ENCODE results near the gene GATAD2A. TPM values are rescaled to one million over a fixed set of nuclear protein-coding genes. Genes with fewer than 3 reads are reported as not detected.
A peak's percentile ranks its signal among the peaks of the same experiment; 100 is the strongest.

Gene GATAD2A
- total and polyA plus RNA-seq, 9 of the 15 experiments (the other 6 are each of a cell fraction or from before 2014, with no cell fraction given) = 2.4 to 226 (median 44.2) TPM

DNA sequence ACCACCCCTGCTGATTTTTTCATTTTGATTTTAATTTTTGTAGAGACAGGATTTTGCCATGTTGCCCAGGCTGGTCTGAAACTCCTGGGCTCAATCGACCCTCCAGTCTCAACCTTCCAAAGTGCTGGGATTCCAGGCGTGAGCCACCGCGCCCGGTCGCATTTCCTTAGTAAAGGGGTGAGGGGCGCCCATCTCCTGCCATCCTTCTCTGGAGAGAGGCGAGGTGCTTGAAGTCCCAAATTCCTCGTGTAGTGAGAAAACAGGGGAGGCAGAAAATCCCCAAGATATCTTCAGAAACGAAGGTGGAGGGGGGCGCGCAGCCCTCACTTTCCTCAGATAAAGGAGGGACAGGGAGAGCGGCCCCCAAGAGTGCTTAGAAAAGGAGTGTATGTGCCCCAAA, 21.0 kb upstream of the GATAD2A start:
- Histone ChIP-seq H3K4me2 (ENCODE audit: insufficient read depth, low read length) (peak overlapping the region; percentile 77), H3K27me3 (ENCODE audit: control insufficient read depth in 2 of 2, insufficient read depth in 2 of 2, low read length in 2 of 2) (no peaks in the 10 kb centered on the region), H3K9ac (ENCODE audit: insufficient read depth in 1 of 2, low read depth in 2 of 2, low read length in 2 of 2) (peak overlapping the region; percentile 84 to 94), H3K4me3 (peak overlapping the region; percentile 45), H3K9me1 (ENCODE audit: control insufficient read depth, insufficient read depth, low read length) (no peaks in the 10 kb centered on the region), H3K27ac (ENCODE audit: extremely low read depth, low read depth, low read length) (peak overlapping the region; percentile 87), H3K36me3 (ENCODE audit: control insufficient read depth, insufficient read depth, low read length) (peaks cover 8% of the 10 kb centered on the region; the same call in 2 of the 3 replicates), H3K9me3 (replicated peaks; ENCODE audit: control insufficient read depth, insufficient read depth, low read depth, low read length) (no peaks in the 10 kb centered on the region), H4K20me1 (replicated peaks; ENCODE audit: control insufficient read depth, insufficient read depth, low read length) (no peaks in the 10 kb centered on the region), H3K4me1 (replicated peaks in 1 of 2; ENCODE audit: control insufficient read depth in 2 of 2, insufficient read depth in 2 of 2, low read length in 2 of 2) (peaks cover 24 to 26% of the 10 kb centered on the region in 2 experiments; a peak in 4 of 5 replicates), H2AFZ (ENCODE audit: low read depth, low read length) (peak overlapping the region; percentile 61), H3K79me2 (ENCODE audit: control insufficient read depth, insufficient read depth, low read length) (peaks cover 48% of the 10 kb centered on the region)
- in situ Hi-C loops (cut with MboI) (no loop called here), intact Hi-C loops (cut with micrococcal nuclease) (loop anchor here (2.0 kb wide), 1 partner anchor 20 kb away; the partner anchor contains the start of gene GATAD2A)
- no TSS peak for BruUV-seq (replicated peaks)
- ATAC-seq (no peak), FAIRE-seq (no peak), DNase-seq (ENCODE audit: extremely low read depth in 1 of 4, low spot score in 3 of 4) (no peak)
- POLR2A ChIA-PET = interaction anchor here (1.0 to 1.6 kb wide), 6 partner anchors 12 to 23 kb away, joined by 3 to 9 read pairs (median 6); no protein-coding TSS in a partner anchor
- TF ChIP-seq, protein P1, sequence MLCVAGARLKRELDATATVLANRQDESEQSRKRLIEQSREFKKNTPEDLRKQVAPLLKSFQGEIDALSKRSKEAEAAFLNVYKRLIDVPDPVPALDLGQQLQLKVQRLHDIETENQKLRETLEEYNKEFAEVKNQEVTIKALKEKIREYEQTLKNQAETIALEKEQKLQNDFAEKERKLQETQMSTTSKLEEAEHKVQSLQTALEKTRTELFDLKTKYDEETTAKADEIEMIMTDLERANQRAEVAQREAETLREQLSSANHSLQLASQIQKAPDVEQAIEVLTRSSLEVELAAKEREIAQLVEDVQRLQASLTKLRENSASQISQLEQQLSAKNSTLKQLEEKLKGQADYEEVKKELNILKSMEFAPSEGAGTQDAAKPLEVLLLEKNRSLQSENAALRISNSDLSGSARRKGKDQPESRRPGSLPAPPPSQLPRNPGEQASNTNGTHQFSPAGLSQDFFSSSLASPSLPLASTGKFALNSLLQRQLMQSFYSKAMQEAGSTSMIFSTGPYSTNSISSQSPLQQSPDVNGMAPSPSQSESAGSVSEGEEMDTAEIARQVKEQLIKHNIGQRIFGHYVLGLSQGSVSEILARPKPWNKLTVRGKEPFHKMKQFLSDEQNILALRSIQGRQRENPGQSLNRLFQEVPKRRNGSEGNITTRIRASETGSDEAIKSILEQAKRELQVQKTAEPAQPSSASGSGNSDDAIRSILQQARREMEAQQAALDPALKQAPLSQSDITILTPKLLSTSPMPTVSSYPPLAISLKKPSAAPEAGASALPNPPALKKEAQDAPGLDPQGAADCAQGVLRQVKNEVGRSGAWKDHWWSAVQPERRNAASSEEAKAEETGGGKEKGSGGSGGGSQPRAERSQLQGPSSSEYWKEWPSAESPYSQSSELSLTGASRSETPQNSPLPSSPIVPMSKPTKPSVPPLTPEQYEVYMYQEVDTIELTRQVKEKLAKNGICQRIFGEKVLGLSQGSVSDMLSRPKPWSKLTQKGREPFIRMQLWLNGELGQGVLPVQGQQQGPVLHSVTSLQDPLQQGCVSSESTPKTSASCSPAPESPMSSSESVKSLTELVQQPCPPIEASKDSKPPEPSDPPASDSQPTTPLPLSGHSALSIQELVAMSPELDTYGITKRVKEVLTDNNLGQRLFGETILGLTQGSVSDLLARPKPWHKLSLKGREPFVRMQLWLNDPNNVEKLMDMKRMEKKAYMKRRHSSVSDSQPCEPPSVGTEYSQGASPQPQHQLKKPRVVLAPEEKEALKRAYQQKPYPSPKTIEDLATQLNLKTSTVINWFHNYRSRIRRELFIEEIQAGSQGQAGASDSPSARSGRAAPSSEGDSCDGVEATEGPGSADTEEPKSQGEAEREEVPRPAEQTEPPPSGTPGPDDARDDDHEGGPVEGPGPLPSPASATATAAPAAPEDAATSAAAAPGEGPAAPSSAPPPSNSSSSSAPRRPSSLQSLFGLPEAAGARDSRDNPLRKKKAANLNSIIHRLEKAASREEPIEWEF (CRISPR knock-in tag; IDR thresholded peaks at IDR 0.05) = 0 out of 2 replicates have a peak, but pooled peaks have one; percentile 39
- TF ChIP-seq ZNF764 (CRISPR knock-in tag; IDR thresholded peaks at IDR 0.05; ENCODE audit: low read depth) = no peak
- 60% methylated on average over 13 of the region's 13 CpGs for WGBS (ENCODE audit: insufficient coverage, low coverage, missing lambda C conversion rate)
- CTCF ChIA-PET (ENCODE audit: low intra/inter-chr PET ratio) = no interaction called here
